Measurements from ENCODE around the gene ZNF324B.
"Not testable (repeated sequence)": the region's sequence is repeated elsewhere in the genome, so short reads cannot be mapped to it uniquely, and the experiment has no call there.

ZNF324B gene

DNA sequence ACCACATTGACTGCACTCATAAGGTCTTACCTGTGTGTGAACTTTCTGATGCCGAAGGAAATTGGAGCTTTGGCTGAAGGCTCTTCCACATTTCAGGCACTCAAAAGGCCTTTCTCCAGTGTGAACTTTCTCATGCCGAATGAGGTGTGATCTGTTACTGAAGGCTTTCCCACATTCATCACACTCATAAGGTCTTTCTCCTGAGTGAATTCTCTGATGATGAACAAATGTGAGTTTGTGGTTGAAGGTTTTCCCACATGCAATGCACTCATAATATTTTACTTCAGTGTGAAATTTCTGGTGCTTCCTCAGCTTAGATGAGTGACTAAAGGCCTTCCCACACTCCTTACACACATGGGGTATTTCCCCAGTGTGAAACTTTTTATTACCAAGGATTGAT lies 17.2 kb upstream of the ZNF324B start:
- H3K36me3 Mint-ChIP-seq (ENCODE audit: insufficient read depth): peaks cover 14% of the 10 kb centered on the region
- no peak for DNase-seq (ENCODE audit: low spot score in 2 of 2)
- peaks cover 13% of the 10 kb centered on the region for H3K4me1 Mint-ChIP-seq
- H3K4me3 Mint-ChIP-seq: no peak overlapping the region
- no peak overlapping the region for H3K27ac Mint-ChIP-seq (ENCODE audit: low read depth)
- H3K27me3 Mint-ChIP-seq: no peaks in the 10 kb centered on the region
- H3K9me3 Mint-ChIP-seq: peaks cover 20% of the 10 kb centered on the region
- ATAC-seq (replicated peaks; ENCODE audit: extremely low read depth, poor library complexity, severe bottlenecking): no peak

DNA sequence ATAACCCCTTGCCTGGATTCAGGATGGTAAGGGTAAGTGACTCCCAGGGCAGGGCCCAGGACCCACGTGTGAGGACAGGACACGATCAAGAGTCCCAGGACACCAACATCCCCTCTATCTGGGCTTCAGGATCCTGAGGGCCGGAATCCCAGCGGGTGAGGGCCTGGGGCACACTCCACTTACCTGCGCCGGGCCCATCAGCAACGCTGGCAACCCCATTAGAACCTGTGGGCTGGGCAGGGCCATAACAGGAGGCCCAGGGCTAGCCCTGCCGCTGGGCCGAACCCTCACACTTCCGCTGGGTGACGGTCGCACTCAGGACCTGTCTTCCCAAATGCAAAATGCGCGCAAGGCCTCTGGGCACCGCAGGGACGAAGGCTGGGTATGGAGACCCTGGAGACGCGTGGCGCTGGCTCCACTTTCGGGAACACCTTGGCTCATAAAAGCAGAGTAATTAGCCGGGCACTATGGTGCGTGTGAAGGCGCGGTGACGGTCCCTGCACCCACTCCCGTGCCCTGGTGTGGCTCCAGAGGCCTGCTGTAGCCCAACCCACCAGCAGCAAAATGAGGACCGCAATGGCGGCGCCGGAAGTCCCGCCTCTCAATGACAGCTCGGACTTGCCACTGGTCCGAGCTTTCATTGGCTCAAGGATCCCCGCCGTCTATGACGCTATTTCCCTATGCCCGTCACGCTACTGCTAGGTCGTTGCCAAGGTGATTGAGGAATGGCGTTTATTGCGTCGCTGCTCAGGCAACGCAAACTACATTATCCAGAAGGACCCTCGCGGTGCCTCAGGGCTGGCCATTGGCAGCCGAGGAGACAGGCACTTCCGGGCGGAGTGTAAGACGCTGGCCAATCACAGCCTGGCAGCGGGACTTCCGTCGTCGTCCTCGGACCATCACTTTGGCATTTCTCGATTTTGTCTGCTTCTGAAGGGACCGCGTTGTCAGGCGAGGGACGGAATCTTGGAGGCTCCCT lies 11.6 kb upstream of the ZNF324B start, which contains the start of gene ZNF132:
ZNF132 (minus strand) TSS at position 578 of the 979 bp plus-strand sequence; CDS start at position 246, 332 bp downstream.
- Mint-ChIP-seq H3K27me3 (peaks cover 10% of the 10 kb centered on the region), H3K4me1 (peaks cover 27% of the 10 kb centered on the region), H3K27ac (ENCODE audit: low read depth) (peak within 1 kb of the TSS; percentile 97), H3K4me3 (peak within 1 kb of the TSS; percentile 94), H3K36me3 (ENCODE audit: insufficient read depth) (peaks cover 21% of the 10 kb centered on the region), H3K9me3 (peaks cover 19% of the 10 kb centered on the region)
- DNase-seq (ENCODE audit: low spot score in 2 of 2) (peak; percentile 73 to 95), ATAC-seq (replicated peaks; ENCODE audit: extremely low read depth, poor library complexity, severe bottlenecking) (peak; percentile 99)

DNA sequence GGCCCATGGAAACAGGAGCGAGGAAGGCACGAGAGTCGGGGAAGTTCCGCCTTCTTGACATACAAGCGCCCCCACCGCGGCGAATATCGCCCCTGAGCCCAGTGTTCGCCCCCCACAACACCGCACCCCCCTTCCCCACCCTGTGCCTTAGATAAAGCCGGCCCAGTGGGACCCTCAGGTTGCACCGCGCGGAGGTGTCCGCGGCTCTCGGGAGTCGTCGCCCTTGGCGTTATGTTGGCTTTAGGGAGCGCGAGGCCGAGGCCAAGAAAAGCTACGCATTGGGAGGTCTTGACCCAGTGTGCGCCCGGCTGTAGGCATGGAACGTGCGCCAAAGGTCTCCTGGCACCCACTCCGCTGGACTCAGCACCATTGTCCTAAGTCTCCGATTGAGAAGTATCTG lies 10.9 kb upstream of the ZNF324B start:
- peaks cover 10% of the 10 kb centered on the region for H3K27me3 Mint-ChIP-seq
- DNase-seq (ENCODE audit: low spot score in 2 of 2) (no peak), ATAC-seq (replicated peaks; ENCODE audit: extremely low read depth, poor library complexity, severe bottlenecking) (no peak)
- peak overlapping the region; percentile 97 for H3K27ac Mint-ChIP-seq (ENCODE audit: low read depth)
- H3K4me3 Mint-ChIP-seq: peak overlapping the region; percentile 94
- H3K4me1 Mint-ChIP-seq: peaks cover 27% of the 10 kb centered on the region
- peaks cover 15% of the 10 kb centered on the region for H3K36me3 Mint-ChIP-seq (ENCODE audit: insufficient read depth)
- H3K9me3 Mint-ChIP-seq: peaks cover 19% of the 10 kb centered on the region

- ATAC-seq (replicated peaks; ENCODE audit: extremely low read depth, poor library complexity, severe bottlenecking); DNase-seq (ENCODE audit: low spot score in 2 of 2); H3K4me3 Mint-ChIP-seq; H3K27ac Mint-ChIP-seq (ENCODE audit: low read depth): not testable (repeated sequence)
- peaks cover 28% of the 10 kb centered on the region for H3K27me3 Mint-ChIP-seq
- peaks cover 21% of the 10 kb centered on the region for H3K4me1 Mint-ChIP-seq
- H3K9me3 Mint-ChIP-seq: peaks cover 14% of the 10 kb centered on the region
- peaks cover 10% of the 10 kb centered on the region for H3K36me3 Mint-ChIP-seq (ENCODE audit: insufficient read depth)
These were observed 8.4 kb upstream of the ZNF324B start for GRCh38 chr19:58442986-58443385.

GRCh38 chr19:58448860-58449259 lies 2.6 kb upstream of the ZNF324B start:
- not testable (repeated sequence) for H3K36me3 Mint-ChIP-seq (ENCODE audit: insufficient read depth); H3K4me3 Mint-ChIP-seq; H3K27ac Mint-ChIP-seq (ENCODE audit: low read depth); ATAC-seq (replicated peaks; ENCODE audit: extremely low read depth, poor library complexity, severe bottlenecking); DNase-seq (ENCODE audit: low spot score in 2 of 2); H3K9me3 Mint-ChIP-seq
- Mint-ChIP-seq H3K27me3 (peaks cover 42% of the 10 kb centered on the region), H3K4me1 (peaks cover 28% of the 10 kb centered on the region)

DNA sequence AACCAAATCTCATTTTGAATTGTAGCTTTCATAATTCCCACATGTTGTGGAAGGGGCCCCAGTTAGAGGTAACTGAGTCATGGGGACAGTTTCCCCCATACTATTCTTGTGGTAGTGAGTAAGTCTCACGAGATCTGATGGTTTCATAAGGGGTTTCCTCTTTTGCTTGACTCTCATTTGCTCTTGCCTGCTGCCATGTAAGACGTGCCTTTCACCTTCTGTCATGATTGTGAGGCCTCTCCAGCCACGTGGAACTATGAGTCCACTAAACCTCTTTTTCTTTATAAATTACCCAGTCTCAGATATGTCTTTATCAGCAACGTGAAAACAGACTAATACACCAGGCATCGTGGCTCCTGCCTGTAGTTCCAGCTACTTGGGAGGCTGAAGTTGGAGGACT lies 1.4 kb upstream of the ZNF324B start:
- H3K9me3 Mint-ChIP-seq; H3K36me3 Mint-ChIP-seq (ENCODE audit: insufficient read depth); ATAC-seq (replicated peaks; ENCODE audit: extremely low read depth, poor library complexity, severe bottlenecking); DNase-seq (ENCODE audit: low spot score in 2 of 2): not testable (repeated sequence)
- peaks cover 35% of the 10 kb centered on the region for H3K27me3 Mint-ChIP-seq
- peak overlapping the region; percentile 54 for H3K27ac Mint-ChIP-seq (ENCODE audit: low read depth)
- H3K4me3 Mint-ChIP-seq: peak overlapping the region; percentile 47
- peaks cover 33% of the 10 kb centered on the region for H3K4me1 Mint-ChIP-seq

DNA sequence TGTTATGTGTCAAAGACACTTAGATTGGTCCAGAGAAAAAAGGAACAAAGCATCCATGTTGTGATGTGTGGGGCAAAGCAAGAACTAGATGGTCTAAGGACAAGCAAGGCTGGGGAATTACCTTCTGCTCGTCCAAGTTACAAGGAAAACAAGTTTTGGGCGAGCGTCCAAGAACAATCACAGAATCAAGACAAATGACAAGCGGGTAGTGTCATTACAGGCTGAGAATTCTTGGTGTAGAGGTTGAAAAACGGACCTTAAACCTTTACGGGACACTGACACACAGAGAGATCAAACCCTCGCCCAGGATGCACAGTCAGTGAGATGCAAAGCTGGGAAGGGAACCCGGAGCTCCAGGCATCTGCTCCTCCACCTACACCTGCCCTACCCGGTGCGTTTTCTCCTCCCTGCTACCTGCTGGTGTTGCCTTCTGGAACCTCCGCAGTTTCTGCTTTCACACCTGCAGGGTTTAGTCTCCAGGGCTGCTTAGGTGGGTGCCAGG lies 515 bp upstream of the ZNF324B start:
- Mint-ChIP-seq H3K4me1 (peaks cover 33% of the 10 kb centered on the region), H3K36me3 (ENCODE audit: insufficient read depth) (peaks cover 10% of the 10 kb centered on the region), H3K27me3 (peaks cover 35% of the 10 kb centered on the region), H3K27ac (ENCODE audit: low read depth) (peak overlapping the region; percentile 85), H3K4me3 (peak overlapping the region; percentile 82), H3K9me3 (peaks cover 8% of the 10 kb centered on the region)
- DNase-seq (ENCODE audit: low spot score in 2 of 2) (no peak), ATAC-seq (replicated peaks; ENCODE audit: extremely low read depth, poor library complexity, severe bottlenecking) (peak; percentile 8)

- Mint-ChIP-seq H3K27me3 (peaks cover 11% of the 10 kb centered on the region), H3K27ac (ENCODE audit: low read depth) (no peak overlapping the region), H3K4me1 (peaks cover 33% of the 10 kb centered on the region), H3K4me3 (peak overlapping the region; percentile 40), H3K36me3 (ENCODE audit: insufficient read depth) (peaks cover 9% of the 10 kb centered on the region), H3K9me3 (no peaks in the 10 kb centered on the region)
- DNase-seq (ENCODE audit: low spot score in 2 of 2) (no peak), ATAC-seq (replicated peaks; ENCODE audit: extremely low read depth, poor library complexity, severe bottlenecking) (no peak)
These were observed 2.3 kb downstream of the ZNF324B start for GRCh38 chr19:58453743-58454142.

DNA sequence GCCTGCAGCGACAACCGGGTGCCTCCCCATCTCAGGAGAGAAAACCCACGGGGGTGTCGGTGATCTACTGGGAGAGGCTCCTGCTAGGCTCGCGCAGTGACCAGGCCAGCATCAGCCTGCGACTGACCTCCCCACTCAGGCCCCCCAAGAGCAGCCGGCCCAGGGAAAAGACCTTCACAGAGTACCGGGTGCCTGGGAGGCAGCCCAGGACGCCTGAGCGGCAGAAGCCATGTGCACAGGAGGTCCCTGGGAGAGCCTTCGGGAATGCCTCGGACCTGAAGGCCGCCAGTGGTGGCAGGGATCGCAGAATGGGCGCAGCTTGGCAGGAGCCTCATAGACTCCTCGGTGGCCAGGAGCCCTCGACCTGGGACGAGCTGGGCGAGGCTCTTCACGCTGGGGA lies 3.9 kb downstream of the ZNF324B start:
- Mint-ChIP-seq H3K27ac (ENCODE audit: low read depth) (no peak overlapping the region), H3K9me3 (no peaks in the 10 kb centered on the region), H3K4me1 (peaks cover 32% of the 10 kb centered on the region), H3K4me3 (no peak overlapping the region), H3K27me3 (no peaks in the 10 kb centered on the region), H3K36me3 (ENCODE audit: insufficient read depth) (peaks cover 9% of the 10 kb centered on the region)
- ATAC-seq (replicated peaks; ENCODE audit: extremely low read depth, poor library complexity, severe bottlenecking) (no peak), DNase-seq (ENCODE audit: low spot score in 2 of 2) (no peak)

DNA sequence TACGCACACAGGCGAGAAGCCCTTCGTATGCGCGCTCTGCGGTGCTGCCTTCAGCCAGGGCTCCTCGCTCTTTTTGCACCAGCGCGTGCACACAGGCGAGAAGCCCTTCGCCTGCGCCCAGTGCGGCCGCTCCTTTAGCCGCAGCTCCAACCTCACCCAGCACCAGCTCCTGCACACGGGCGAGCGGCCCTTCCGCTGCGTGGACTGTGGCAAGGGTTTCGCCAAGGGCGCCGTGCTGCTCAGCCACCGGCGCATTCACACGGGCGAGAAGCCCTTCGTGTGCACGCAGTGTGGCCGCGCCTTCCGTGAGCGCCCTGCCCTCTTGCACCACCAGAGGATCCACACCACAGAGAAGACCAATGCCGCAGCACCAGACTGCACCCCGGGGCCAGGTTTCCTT lies 4.7 kb downstream of the ZNF324B start:
- peaks cover 7% of the 10 kb centered on the region for H3K36me3 Mint-ChIP-seq (ENCODE audit: insufficient read depth)
- no peaks in the 10 kb centered on the region for H3K27me3 Mint-ChIP-seq
- H3K4me1 Mint-ChIP-seq: peaks cover 24% of the 10 kb centered on the region
- ATAC-seq (replicated peaks; ENCODE audit: extremely low read depth, poor library complexity, severe bottlenecking): no peak
- H3K4me3 Mint-ChIP-seq: no peak overlapping the region
- no peaks in the 10 kb centered on the region for H3K9me3 Mint-ChIP-seq
- no peak for DNase-seq (ENCODE audit: low spot score in 2 of 2)
- no peak overlapping the region for H3K27ac Mint-ChIP-seq (ENCODE audit: low read depth)

GRCh38 chr19:58460039-58460438 lies 8.6 kb downstream of the ZNF324B start:
- no peak for ATAC-seq (replicated peaks; ENCODE audit: extremely low read depth, poor library complexity, severe bottlenecking)
- Mint-ChIP-seq H3K4me3 (no peak overlapping the region), H3K4me1 (no peaks in the 10 kb centered on the region), H3K36me3 (ENCODE audit: insufficient read depth) (peaks cover 3% of the 10 kb centered on the region), H3K27me3 (no peaks in the 10 kb centered on the region), H3K9me3 (no peaks in the 10 kb centered on the region), H3K27ac (ENCODE audit: low read depth) (no peak overlapping the region)
- no peak for DNase-seq (ENCODE audit: low spot score in 2 of 2)

DNA sequence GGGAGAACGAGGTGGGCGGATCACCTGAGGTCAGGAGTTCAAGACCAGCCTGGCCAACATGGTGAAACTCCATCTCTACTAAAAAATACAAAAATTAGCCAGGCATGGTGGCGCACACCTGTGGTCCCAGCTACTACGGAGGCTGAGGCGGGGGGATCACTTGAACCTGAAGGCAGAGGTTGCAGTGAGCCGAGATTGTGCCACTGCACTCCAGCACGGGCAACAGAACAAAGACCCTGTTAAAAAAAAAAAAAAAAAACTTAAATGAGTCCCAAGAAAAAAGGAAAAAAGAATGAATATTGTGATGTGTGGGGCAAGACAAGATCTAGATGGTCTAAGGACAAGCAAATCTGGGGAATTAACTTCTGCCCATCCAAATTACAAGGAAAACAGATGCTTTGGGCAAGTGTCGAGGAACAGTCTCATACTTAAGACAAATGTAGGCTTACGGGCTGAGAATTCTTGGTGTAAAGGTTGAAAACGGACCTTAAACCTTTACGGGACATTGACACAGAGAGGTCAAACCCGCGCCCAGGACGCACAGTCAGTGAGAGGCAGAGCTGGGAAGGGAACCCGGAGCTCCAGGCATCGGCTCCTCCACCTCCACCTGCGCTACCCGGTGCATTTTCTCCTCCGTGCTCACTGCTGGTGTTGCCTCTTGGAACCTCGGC lies 14.8 kb downstream of the ZNF324B start:
- ATAC-seq (replicated peaks; ENCODE audit: extremely low read depth, poor library complexity, severe bottlenecking): peak; percentile 3
- Mint-ChIP-seq H3K9me3 (no peaks in the 10 kb centered on the region), H3K27ac (ENCODE audit: low read depth) (peak overlapping the region; percentile 85), H3K4me1 (peaks cover 20% of the 10 kb centered on the region), H3K36me3 (ENCODE audit: insufficient read depth) (peaks cover 5% of the 10 kb centered on the region), H3K4me3 (peak overlapping the region; percentile 85), H3K27me3 (no peaks in the 10 kb centered on the region)
- DNase-seq (ENCODE audit: low spot score in 2 of 2): no peak

Measured in central memory CD8-positive, alpha-beta T cell (primary cell).